Nucleus accumbens (tissue), 56 donors: ENCODE results near the gene UGT2B15.
"Not testable (repeated sequence)": the region's sequence is repeated elsewhere in the genome, so short reads cannot be mapped to it uniquely, and the experiment has no call there.

Experiments used
- DNase-seq, 56 donors: peaks; one replicate each; lab custom pipeline; 2025; lab: John Stamatoyannopoulos, UW

UGT2B15 gene

DNA sequence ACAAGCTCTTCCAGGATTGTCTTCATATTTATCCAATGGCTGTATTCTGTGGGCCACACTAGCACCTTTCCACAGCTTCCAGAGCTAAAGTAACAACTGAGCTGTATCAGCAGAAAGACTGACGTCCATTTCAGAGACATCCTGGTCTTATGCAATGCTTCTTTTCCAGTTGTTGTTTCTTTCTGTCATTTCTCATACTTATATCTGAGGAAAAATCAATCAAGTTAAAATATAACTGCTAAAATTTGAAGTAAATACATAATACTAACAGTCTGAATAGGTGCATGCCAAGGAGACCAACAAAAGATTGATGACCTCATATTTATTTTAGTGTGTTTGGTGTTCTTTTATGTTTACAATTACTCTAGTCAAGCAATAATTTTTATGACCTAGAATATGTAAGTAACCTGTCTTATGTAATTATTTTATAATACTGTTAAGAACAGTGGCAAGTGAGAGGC, at the start of gene UGT2B15:
Gene UGT2B15, minus strand, starts transcription at position 174 of the 461 bp plus-strand sequence. Its CDS starts 34 bp downstream, at position 140.
- DNase-seq: not testable (repeated sequence)

DNA sequence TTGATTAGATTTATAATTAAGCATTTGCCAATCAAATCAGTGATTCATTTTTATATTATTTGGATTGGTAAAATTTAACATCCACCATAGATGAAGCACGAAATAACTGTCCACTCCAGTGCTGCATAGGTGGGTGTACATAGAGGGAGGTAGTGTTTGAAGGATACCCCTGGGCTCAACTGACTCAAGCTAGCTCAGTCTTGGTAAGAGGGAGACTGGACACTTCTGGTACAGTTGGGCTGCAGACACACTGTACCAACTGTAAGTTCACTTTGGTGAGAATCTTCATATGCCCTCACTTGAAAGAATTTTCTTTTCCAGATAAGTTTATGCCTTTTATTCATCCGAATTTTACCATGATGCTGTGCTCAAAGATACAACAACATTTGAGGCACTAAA, 48.6 kb upstream of the UGT2B15 start:
- DNase-seq: no peak

DNA sequence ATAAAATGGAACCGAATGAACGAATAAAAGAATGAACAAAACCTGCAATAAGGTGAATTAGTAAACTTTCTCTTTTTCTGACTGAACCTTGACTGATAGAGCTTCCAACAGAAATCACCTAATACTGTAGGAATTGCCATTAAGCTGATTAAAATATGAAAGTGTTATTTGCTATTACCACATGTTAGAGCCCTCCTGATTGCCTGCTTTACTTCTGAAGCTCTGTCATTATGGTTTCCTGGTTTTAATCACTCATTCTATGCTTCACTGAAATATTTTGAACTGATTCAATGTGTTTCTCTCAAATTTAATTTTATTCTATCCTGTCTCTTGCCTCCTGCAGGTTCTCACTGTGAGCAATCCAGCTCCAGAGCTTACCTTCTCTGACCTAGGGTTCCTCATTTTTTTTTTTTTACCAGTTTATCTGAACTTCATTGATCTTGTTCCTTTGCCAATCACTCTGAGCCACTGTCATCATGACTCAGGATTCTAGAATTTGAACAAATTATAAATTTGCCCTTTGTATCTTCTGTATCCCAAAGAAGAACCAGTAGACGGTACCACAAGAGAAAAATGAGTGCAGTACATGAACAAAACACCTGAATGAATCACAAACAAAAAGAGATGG, 48.1 kb upstream of the UGT2B15 start:
- no peak for DNase-seq

DNA sequence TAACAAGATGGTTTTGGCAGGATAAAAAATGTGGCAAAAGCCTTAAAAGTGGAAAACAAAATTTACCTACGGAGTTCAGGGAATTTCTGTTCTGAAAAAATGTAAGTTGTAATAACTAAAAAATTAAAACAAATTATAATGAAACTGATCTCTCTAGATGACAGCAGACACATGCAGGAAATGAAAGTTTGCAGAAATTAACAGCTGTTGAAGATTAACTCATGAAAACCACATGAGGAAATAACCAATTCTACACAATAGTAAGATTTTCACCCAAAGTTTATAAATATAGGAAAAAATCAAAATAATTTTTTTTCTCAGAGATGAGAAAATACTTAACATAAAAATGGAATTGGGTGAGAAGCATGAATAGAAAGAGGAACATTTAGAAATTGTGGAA, 47.5 kb upstream of the UGT2B15 start:
- no peak for DNase-seq

DNA sequence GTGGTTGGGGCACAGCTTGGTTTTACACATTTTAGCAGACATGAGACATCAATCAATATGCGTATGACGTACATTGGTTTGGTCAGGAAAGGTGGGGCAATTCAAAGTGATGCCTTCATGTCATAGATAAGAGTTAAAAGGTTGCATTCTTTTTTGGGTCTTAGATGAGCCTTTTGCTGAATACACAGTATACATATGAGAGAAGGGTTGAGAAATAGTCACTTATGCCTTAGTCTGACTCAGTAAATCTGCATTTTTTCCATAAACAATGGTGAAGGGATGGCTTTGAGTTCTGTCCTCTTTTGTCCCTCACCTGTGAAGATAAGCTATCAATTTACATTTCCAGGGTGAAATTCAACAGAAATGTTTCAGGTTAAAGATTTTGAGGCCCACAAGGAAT, 43.9 kb upstream of the UGT2B15 start:
- no peak for DNase-seq

DNA sequence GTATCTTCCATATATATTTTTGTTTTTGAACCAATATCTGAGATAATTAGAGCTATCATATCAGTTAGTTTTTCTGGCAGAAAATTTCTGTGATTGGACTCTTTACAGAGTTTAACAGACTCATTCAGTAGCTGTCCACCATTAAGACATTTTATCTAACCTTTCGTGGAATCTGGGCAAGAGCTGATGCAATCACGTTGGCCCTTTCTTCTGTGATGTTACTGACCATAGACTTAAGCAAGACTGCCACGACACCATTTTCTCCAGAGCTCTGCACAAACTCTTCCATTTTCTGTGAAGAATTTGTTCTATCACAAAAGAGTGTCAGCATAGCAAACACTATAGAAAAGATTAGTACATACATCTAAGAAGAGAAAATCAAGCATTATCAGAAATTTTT, 41.8 kb upstream of the UGT2B15 start:
- no peak for DNase-seq

DNA sequence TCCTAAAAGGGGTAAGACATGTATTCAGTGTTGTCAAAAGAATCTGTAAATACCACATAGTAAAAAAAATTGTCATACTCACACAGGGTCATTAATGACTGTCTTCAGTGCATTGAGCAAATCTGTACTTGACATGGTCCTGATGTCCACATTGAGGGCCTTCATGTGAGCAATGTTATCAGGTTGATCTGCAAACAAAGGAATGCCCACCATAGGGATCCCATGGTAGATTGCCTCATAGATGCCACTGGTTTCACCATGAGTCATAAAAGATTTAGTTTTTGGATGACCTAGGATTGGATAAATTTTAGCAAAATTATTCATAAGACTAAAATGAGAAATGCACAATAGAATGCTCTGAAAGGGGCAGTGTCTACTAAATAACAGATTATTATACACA, 38.1 kb upstream of the UGT2B15 start:
- no peak for DNase-seq

DNA sequence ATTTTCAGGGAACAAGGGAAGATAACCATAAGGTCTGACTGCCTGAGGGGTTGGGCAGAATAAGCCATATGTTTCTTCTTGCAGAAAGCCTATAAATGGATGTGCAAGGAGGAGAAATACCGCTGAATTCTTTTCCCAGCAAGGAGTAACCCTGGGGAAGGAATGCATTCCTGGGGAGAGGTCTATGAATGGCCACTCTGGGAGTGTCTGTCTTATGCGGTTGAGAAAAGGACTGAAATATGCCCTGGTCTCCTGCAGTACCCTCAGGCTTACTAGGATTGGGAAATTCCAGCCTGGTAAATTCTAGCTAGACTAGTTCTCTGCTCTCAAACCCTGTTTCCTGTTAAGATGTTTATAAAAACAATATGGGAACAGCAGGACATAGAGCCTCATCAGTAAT, 32.7 kb upstream of the UGT2B15 start:
- not testable (repeated sequence) for DNase-seq

DNA sequence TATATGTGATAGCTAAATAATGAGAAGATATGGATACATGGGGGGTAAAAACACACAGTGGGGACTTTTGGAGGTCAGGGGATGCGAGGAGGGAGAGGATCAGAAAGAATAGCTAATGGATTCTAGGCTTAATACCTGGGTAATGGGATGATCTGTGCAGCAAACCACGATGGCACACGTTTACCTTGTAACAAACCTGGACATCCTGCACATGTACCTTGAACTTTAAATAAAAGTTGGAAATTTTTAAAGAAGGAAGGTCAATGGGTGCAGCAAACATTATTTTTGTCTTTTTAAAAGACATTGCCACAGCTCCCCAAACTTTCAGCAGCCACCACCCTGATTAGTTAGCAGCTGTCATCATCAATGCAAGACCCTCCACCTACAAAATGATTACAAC, 29.7 kb upstream of the UGT2B15 start:
- no peak for DNase-seq

DNA sequence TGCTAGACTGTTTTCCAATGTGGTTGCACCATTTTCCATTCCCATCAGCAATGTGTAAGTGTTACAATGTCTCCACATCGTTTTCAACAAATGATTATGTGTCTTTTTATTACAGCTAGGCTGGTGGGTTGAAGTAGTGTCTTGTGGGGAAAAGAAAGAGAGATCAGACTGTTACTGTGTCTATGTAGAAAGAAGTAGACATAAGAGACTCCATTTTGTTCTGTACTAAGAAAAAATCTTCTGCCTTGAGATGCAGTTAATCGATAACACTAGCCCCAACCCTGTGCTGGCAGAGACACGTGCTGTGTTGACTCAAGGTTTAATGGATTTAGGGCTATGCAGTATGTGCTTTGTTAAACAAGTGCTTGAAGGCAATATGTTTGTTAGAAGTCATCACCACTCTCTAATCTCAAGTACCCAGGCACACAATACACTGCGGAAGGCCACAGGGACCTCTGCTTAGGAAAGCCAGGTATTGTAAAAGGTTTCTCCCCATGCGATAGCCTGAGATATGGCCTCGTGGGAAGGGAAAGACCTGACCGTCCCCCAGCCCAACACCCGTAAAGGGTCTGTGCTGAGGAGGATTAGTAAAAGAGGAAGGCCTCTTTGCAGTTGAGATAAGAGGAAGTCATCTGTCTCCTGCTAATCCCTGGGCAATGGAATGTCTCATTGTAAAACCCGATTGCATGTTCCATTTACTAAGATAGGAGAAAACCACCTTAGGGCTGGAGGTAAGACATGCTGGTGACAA, 23.0 kb upstream of the UGT2B15 start:
- no peak for DNase-seq

DNA sequence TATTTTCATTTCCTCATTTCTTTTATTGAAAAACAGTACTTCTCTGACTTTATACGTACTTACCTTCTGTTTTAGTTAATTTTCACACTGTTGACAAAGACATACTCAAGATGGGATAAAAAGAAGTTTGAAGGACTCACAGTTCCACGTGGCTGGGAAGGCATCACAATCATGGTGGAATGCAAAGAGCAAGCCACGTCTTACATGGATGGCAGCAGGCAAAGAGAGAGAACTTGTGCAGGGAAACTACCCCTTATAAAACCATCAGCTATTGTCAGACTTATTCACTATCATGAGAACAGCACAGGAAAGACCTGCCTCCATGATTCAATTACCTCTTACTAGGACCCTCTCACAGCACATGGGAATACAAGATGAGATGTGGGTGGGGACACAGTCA, 20.7 kb upstream of the UGT2B15 start:
- DNase-seq: no peak

DNA sequence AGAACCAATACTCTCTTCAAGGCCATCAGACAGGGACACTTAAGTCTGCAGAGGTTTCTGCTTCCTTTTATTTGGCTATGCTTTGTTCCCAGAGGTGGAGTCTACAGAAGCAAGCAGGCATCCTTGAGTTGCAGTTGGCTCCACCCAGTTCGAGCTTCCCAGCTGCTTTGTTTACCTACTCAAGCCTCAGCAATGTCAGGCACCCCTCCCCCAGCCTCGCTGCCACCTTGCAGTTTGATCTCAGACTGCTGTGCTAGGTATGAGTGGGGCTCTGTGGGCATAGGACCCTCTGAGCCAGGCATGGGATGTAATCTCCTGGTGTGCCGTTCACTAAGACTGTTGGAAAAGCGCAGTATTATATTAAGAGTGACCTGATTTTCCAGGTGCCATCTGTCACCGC, 12.6 kb upstream of the UGT2B15 start:
- no peak for DNase-seq

DNA sequence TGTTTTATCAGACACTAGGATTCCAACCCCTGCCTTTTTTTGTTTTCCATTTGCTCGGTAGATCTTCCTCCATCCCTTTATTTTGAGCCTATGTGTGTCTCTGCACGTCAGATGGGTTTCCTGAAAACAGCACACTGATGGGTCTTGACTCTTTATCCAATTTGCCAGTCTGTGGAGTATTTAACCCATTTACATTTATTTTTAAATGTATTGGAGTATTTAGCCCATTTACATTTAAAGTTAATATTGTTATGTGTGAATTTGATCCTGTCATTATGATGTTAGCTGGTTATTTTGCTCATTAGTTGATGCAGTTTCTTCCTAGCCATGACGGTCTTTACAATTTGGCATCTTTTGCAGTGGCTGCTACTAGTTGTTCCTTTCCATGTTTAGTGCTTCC, 10.8 kb upstream of the UGT2B15 start:
- DNase-seq: not testable (repeated sequence)

DNA sequence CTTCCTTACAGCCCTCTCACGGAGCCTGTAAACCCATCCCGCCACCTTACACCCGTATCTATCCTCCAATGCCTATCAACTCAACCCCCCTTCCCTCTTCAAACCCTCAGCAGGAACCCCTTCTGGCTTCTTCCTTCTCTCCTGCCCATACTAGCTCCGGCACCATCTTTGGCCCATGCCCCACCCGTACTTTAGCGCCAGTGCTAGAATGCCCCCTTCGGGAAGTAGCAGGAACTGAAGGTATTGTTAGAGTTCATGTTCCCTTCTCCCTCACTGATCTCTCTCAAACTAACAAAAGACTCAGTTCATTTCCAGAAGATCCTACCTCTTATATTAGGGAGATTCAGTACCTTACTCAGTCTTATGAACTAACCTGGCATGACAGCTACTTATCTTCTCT, 2.7 kb upstream of the UGT2B15 start:
- no peak for DNase-seq

DNA sequence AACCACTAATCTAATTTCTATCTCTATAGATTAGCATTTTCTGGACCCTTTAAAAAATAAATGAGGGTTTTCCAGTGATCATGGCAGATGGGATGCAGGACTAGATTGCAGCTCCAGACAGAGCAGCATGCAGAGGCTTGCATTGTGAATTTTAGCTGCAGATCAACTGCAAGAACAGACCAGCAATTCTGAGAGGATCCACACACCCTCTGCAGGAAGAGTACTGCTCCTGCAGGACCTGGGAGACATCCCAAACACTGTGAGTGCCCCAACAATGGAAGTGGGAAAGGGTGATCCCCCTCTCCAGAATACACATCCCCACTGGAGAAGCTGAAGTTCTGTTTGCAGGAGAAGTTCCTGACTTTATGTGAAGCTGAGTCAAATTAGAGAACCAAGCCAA, 765 bp upstream of the UGT2B15 start:
- not testable (repeated sequence) for DNase-seq

DNA sequence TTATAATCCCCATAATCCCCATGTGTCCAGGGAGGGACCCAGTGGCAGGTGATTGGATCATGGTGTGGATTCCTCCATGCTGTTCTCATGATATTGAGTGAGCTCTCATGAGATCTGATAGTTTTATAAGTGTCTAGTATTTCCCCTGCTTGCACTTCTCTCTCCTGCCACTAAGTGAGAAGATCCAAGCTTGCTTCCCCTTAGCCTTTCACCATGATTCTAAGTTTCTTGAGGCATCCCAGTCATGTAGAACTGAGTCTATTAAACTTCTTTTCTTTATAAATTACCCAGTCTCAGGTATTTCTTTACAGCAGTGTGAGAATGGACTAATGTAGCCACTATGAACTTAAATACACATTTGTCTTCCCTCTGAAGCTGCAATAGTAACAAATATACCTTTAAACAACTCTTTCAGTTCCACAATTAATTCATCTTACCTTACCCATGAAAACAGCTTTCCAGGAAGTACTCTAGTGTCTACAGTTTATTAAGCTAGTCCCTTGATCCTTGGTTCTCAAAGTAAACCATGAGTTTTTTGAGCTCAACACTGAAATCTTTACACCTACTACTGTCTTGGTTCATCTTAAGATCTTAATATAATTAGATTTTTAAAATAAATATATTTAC, 1.8 kb downstream of the UGT2B15 start:
- DNase-seq: not testable (repeated sequence)

DNA sequence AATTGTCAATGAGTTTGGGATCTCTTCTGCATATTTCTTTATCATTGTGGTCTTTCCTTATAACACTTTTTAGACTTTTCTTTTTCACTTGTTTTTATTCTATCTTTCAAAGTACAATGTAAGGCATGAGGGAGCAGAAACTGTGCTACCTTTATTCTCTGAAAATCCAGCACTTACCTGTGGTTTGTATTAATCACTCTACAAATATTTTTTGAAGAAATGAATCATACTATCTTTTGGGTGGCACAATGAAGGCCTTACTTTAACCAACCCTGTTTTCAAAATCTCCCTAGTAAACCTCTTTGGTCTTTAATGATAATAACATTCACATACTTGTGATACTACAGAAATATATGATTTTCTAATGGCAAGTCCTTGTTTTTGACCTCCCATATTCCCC, 2.9 kb downstream of the UGT2B15 start:
- not testable (repeated sequence) for DNase-seq

DNA sequence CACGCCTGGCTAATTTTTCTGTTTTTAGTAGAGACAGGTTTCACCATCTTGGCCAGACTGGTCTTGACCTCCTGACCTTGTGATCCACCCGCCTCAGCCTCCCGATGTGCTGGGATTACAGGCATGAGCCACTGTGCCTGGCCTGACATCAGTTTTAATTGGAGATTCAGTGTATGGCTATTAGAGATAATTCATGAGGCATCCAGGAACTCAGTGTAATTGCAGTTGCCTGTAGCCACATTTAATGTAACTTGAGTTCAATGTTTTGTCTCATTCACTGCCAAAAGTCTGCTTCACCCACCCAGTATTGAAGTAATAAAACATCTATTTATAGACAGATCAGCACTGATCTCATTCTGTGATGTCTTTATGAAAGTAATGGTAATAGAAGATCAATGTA, 5.7 kb downstream of the UGT2B15 start:
- DNase-seq: not testable (repeated sequence)

DNA sequence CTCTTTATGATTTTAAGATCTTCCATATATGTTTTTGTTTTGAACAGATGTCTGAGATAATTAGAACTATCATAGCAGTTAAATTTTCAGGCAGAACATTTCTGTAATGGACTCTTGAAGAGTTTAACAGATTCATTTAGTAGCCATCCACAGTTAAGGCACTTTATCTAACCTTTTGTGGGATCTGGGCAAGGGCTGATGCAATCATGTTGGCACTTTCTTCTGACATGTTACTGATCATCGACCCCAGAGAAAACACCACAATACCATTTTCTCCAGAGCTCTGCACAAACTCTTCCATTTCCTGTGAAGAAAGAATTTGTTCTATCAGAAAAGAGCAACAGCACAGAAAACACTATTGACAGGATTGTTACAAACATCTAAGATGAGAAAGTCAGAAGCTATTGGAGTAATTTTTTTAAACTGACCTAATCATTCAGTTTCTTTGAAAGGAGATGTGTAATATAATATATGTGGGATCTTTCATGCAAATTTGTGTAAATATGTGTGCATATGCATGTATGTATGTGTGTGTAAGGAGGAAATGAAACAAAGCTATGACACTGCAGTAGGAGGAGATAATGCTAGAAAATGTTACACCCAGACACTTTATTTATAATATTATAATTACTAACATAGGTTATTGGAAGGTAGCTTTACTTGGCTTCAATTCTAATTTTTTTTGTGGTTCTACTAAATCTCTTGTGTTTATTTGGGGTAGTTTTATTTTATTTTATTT, 7.4 kb downstream of the UGT2B15 start:
- DNase-seq: not testable (repeated sequence)

DNA sequence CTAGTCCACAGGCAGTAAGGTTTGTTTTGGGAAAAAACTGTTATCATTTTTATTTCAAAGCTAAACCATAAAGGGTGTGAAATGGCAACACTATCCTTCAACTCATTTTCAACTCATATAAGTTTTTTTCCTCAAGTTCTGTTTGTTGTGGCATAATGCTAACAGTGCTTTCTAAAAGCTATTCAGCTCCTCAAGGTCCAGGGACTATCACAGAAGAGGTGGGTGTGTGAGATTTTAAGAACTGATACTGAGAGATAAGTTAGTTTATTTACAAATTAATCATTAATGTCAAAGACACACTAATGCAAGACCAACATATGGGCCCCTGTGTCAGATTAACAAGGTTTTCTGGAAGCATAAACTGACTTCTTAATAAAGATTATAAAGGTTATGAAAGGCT, 11.8 kb downstream of the UGT2B15 start:
- no peak for DNase-seq

DNA sequence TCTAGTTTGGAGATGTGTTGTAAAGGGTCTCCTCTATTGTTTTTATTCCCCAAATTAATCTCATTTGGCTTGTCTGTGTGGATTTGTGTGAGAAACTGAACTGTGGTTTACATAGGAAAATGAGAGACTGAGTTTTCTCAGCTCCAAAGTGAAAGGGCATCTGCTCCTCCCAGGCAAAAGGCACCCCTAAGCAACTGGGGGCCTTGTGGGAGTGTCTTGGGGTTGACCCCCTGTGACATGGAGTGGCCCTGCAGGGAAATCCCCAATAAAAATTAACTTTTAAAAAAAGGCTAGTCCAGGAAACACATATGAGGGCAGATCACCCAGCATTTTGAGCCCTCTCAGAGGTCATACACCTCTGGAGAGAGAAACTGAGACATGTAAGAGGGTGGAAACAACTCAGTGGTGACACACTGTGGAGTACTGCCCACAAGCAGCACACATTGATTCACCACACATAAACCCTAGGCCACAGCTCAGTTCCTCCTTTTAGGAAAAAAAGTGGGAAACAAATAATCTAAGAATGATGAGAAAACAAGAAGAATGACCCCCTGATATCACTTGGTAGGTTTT, 13.3 kb downstream of the UGT2B15 start:
- not testable (repeated sequence) for DNase-seq
